ENCODE data around the gene PROZ.

DNA sequence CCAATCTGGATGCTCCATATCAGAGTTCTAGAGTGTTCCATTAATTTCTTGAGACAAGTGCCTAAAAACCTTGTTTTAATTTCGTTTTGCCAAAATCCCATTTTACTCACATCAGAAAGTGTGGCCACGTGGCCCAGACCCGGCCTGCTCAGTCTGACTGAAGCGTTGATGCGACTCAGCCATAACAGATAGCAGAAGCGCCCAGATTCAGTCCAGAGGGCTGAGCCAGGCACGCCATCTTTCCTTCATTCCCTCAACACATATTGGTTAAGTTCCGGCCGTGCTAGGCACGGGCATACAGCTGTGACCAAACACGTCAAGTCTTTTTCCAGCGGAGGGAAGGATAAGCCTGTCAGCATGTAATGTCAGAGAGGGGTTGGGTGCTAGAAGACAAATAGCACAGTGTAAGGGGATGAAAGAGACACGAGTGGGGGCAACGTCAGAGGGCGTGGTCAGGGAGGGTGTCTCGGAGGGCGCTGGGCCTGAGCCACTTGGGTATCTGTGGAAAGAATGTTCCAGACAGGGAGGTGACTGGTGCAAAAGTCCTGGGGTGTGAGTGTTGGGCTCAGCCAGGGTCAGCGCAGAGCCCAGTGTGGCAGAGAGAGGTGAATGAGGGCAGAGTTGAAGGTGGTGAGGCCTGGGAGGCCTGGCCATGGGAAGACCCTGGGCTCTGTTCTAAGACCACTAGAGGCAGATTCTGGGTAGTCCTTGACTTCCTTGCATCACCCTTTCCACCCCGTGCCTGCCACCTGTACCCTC, 32.8 kb upstream of the PROZ start:
- TF ChIP-seq, protein P1, sequence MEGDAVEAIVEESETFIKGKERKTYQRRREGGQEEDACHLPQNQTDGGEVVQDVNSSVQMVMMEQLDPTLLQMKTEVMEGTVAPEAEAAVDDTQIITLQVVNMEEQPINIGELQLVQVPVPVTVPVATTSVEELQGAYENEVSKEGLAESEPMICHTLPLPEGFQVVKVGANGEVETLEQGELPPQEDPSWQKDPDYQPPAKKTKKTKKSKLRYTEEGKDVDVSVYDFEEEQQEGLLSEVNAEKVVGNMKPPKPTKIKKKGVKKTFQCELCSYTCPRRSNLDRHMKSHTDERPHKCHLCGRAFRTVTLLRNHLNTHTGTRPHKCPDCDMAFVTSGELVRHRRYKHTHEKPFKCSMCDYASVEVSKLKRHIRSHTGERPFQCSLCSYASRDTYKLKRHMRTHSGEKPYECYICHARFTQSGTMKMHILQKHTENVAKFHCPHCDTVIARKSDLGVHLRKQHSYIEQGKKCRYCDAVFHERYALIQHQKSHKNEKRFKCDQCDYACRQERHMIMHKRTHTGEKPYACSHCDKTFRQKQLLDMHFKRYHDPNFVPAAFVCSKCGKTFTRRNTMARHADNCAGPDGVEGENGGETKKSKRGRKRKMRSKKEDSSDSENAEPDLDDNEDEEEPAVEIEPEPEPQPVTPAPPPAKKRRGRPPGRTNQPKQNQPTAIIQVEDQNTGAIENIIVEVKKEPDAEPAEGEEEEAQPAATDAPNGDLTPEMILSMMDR (IDR thresholded peaks at IDR 0.05): no peak
- TF ChIP-seq POLR2A (IDR thresholded peaks at IDR 0.05): no peak
- no peak for TF ChIP-seq EP300 (IDR thresholded peaks at IDR 0.05)

All from sigmoid colon (tissue), 4 donors.